ENCODE measurements around the gene NPC2.

DNA sequence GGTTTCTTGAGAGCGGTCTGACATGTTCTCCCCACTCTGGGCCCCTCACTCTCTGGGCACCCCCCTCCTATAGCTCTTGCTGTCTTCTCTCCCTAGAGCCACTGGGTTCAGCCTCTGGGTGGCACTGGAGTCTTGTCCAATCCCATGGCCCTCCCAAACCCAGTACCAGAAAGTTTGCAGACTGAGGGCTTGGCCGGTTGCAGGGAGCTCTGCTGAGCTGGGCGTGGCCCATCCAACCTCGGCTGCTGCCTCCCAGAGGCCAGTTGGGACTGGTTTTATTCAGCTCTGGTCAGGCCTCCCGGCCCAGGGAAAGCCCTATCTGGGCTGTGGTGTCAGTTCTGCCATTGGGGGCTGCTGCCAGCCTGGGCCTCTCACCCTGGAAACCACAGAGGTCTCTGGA lies 38.4 kb upstream of the NPC2 start:
- TF ChIP-seq FOXM1 (IDR thresholded peaks at IDR 0.05; ENCODE audit: borderline replicate concordance) (no peak), SP1 (IDR thresholded peaks at IDR 0.05) (no peak), HDGF (IDR thresholded peaks at IDR 0.05; ENCODE audit: borderline replicate concordance) (no peak)

Measured in HEK293T (cell line).